Airway epithelial cell (primary cell): Measurements from ENCODE around the gene RIGI. TPM values are rescaled to one million over a fixed set of nuclear protein-coding genes. Genes with fewer than 3 reads are reported as not detected.

Experiments used
- total RNA-seq: library from RNA; depleted of rRNA; stranded (reverse); fragments of >200 nt; gene quantifications from 2 replicates; pipeline ENCODE4 v1.2.3, GENCODE V29; 2015

Gene RIGI
- total RNA-seq: 3.2 TPM in 2 replicates

GRCh38 chr9:32526041-32526706, at the start of gene RIGI:
TSS of gene RIGI (minus strand) at chr9:32526196. CDS start at chr9:32526166, 30 bp downstream.

GRCh38 chr9:32572900-32573523, 47.0 kb upstream of the RIGI start, which contains the start of gene NDUFB6:
TSS of gene NDUFB6 (minus strand) at chr9:32573159. CDS start at chr9:32573060, 99 bp downstream.

GRCh38 chr9:32552172-32552872, 26.3 kb upstream of the RIGI start, which contains the start of the genes SMIM27 and TOPORS:
TSS of gene SMIM27 (plus strand) at chr9:32552327. CDS start at chr9:32552435, 108 bp downstream.
TSS of gene TOPORS (minus strand) at chr9:32552586. CDS start at chr9:32552436, 150 bp downstream.

Other genes with a start within 250 kb of the RIGI start
- gene ACO1, start 141.6 kb downstream of the RIGI start, total RNA-seq: 30.4 and 31.5 TPM in 2 replicates
- 3.5 and 7.0 TPM in 2 replicates for gene SMIM27, start 26.1 kb upstream of the RIGI start, total RNA-seq
- 15.1 and 17.9 TPM in 2 replicates for gene TOPORS, start 26.4 kb upstream of the RIGI start, total RNA-seq
- gene NDUFB6, start 47.0 kb upstream of the RIGI start, total RNA-seq: 59.9 and 79.6 TPM in 2 replicates
- gene TAF1L, start 109.5 kb upstream of the RIGI start, total RNA-seq: not detected in 2 replicates